Mammary epithelial cell (primary cell): Measurements from ENCODE around the gene MICU1.

Experiments used
- CTCF ChIP-seq, 2 donors: IDR thresholded peaks in 1 of 2; conservative IDR thresholded peaks in 1 of 2; 2 replicates each; pipeline ENCODE4 v1.5.1; 2011 to 2012; ENCODE audit warnings: inconsistent platforms in 2 of 2, low read length in 2 of 2, mild to moderate bottlenecking in 2 of 2, control low read depth in 1 of 2, low read depth in 1 of 2; ENCODE audit not compliant: insufficient read depth in 1 of 2; ENCODE audit errors: extremely low read depth in 1 of 2
- EZH2 ChIP-seq: IDR thresholded peaks from 2 replicates; pipeline ENCODE4 v1.6.1; 2012; ENCODE audit warnings: low read length, inconsistent platforms, borderline replicate concordance

- TF ChIP-seq CTCF (conservative IDR thresholded peaks at IDR 0.05 in 1 of 2, IDR thresholded peaks at IDR 0.05 in 1 of 2; ENCODE audit: extremely low read depth in 1 of 2, insufficient read depth in 1 of 2, low read depth in 1 of 2, low read length in 2 of 2) (no peak), EZH2 (no peak)
These were observed 23.4 kb upstream of the MICU1 start for GRCh38 chr10:72649291-72649690.
